Lung (tissue), 12 donors: ENCODE data around the gene MMP13. TPM values are rescaled to one million over a fixed set of nuclear protein-coding genes. Genes with fewer than 3 reads are reported as not detected.

Source experiments
- ATAC-seq: fragments of 200-7000 bp; cut with Tn5 transposase; one replicate; pipeline ENCODE4 v1.9.1; 2020; ENCODE audit warnings: moderate number of reproducible peaks; ENCODE audit not compliant: insufficient read depth, low FRiP score
- DNase-seq, 3 donors: peaks; one replicate each; pipeline ENCODE4 v3.0.0-alpha.2; 2013 to 2017
- H3K27ac ChIP-seq, 2 donors: one replicate each; pipeline ENCODE4 v1.5.1; 2013; ENCODE audit warnings: mild to moderate bottlenecking in 2 of 2, moderate library complexity in 2 of 2, control low read depth in 1 of 2, inconsistent platforms in 1 of 2, low read depth in 1 of 2, low read length in 1 of 2
- H3K27me3 ChIP-seq, 3 donors: one replicate each; pipeline ENCODE4 v1.5.1; 2013; ENCODE audit warnings: low read length in 2 of 3; ENCODE audit not compliant: control insufficient read depth in 3 of 3, insufficient read depth in 3 of 3
- H3K36me3 ChIP-seq, 4 donors: one replicate each; pipeline ENCODE4 v1.5.1; 2013; ENCODE audit warnings: low read length in 4 of 4, mild to moderate bottlenecking in 1 of 4, moderate library complexity in 1 of 4; ENCODE audit not compliant: control insufficient read depth in 4 of 4, insufficient read depth in 4 of 4
- H3K4me1 ChIP-seq, 5 donors: one replicate each; pipeline ENCODE4 v1.5.1; 2013; ENCODE audit warnings: low read length in 5 of 5, mild to moderate bottlenecking in 2 of 5, moderate library complexity in 1 of 5; ENCODE audit not compliant: control insufficient read depth in 5 of 5, insufficient read depth in 5 of 5
- H3K4me3 ChIP-seq: one replicate; pipeline ENCODE4 v1.5.1; 2013; ENCODE audit warnings: mild to moderate bottlenecking, control low read depth, moderate library complexity
- H3K9ac ChIP-seq, 2 donors: one replicate each; pipeline ENCODE4 v1.5.1; 2013; ENCODE audit warnings: low read length in 2 of 2, control low read depth in 1 of 2; ENCODE audit not compliant: insufficient read depth in 1 of 2
- H3K9me3 ChIP-seq, 4 donors: one replicate each; pipeline ENCODE4 v1.5.1; 2013; ENCODE audit warnings: low read length in 3 of 4, mild to moderate bottlenecking in 1 of 4, moderate library complexity in 1 of 4; ENCODE audit not compliant: control insufficient read depth in 4 of 4, insufficient read depth in 3 of 4
- CTCF ChIP-seq: IDR thresholded peaks from 2 replicates; pipeline ENCODE4 v1.5.1; 2012; ENCODE audit warnings: mild to moderate bottlenecking; ENCODE audit errors: control extremely low read depth, extremely low read depth
- WGBS, 2 donors: extraction: QIAGEN DNeasy Blood & Tissue Kit; methylation state at CpG; one replicate each; pipeline ENCODE4 v1.1.7; 2013; 5-methylcytosine and 5-hydroxymethylcytosine counted together
- polyA plus RNA-seq, 2 donors: library from polyadenylated mRNA; stranded (reverse); fragments of 200-250 nt; gene quantifications; one replicate each; pipeline ENCODE4 v1.2.1, GENCODE V29; 2013
- total RNA-seq, 2 donors: library from RNA; depleted of rRNA in 1 of 2; stranded (reverse); fragments of >200 nt in 1 of 2; gene quantifications; one replicate each; pipeline ENCODE4 v1.2.1, GENCODE V29; 2014 to 2021
- donor health status: control.
- donor health status: control.
- donor health status: Bipolar disorder and iron deficiency.
- donor health status: healthy.
- donor health status: DM: yes; HTN: yes; CAD: no.

The MMP13 gene
- total and polyA plus RNA-seq, 4 donors: 0.08 to 0.84 (median 0.09) TPM; not detected in 1

- no peaks in the 10 kb centered on the region for H3K36me3 ChIP-seq
- DNase-seq (no peak), ATAC-seq (no peak)
- no peak for TF ChIP-seq CTCF
- no peak overlapping the region for H3K4me3 ChIP-seq
- H3K27ac ChIP-seq: no peak overlapping the region
- WGBS, 2 donors: 76 to 89% methylated on average over 4 of the region's 4 CpGs
- H3K9me3 ChIP-seq: peaks cover 0 to 3% (median 0%) of the 10 kb centered on the region in 4 donors
- no peaks in the 10 kb centered on the region for H3K27me3 ChIP-seq
- no peak overlapping the region for H3K9ac ChIP-seq
- peaks cover 0 to 1% (median 0%) of the 10 kb centered on the region in 5 donors for H3K4me1 ChIP-seq
These were observed 20.8 kb downstream of the MMP13 start for GRCh38 chr11:102934735-102935134.

GRCh38 chr11:102933627-102934026 lies 21.9 kb downstream of the MMP13 start:
- 79 to 85% methylated on average over 3 of the region's 3 CpGs for WGBS, 2 donors
- DNase-seq (no peak), ATAC-seq (no peak)
- Histone ChIP-seq H3K9ac (no peak overlapping the region), H3K4me1 (peaks cover 0 to 1% (median 0%) of the 10 kb centered on the region in 5 donors), H3K4me3 (no peak overlapping the region), H3K9me3 (peaks cover 0 to 3% (median 0%) of the 10 kb centered on the region in 4 donors), H3K36me3 (no peaks in the 10 kb centered on the region), H3K27me3 (no peaks in the 10 kb centered on the region), H3K27ac (no peak overlapping the region)
- no peak for TF ChIP-seq CTCF

GRCh38 chr11:102932678-102933077 lies 22.9 kb downstream of the MMP13 start:
- Histone ChIP-seq H3K4me3 (no peak overlapping the region), H3K27ac (no peak overlapping the region), H3K36me3 (no peaks in the 10 kb centered on the region), H3K27me3 (no peaks in the 10 kb centered on the region), H3K4me1 (peaks cover 0 to 1% (median 0%) of the 10 kb centered on the region in 5 donors), H3K9ac (no peak overlapping the region), H3K9me3 (peaks cover 0 to 3% (median 0%) of the 10 kb centered on the region in 4 donors)
- no peak for TF ChIP-seq CTCF
- WGBS, 2 donors: 89 to 91% methylated on average over 7 of the region's 7 CpGs
- ATAC-seq (no peak), DNase-seq (no peak)

- Histone ChIP-seq H3K4me3 (no peak overlapping the region), H3K36me3 (no peaks in the 10 kb centered on the region), H3K4me1 (peaks cover 0 to 7% (median 0%) of the 10 kb centered on the region in 5 donors), H3K27ac (no peak overlapping the region), H3K9me3 (no peaks in the 10 kb centered on the region), H3K9ac (no peak overlapping the region), H3K27me3 (no peaks in the 10 kb centered on the region)
- DNase-seq (no peak), ATAC-seq (no peak)
- no peak for TF ChIP-seq CTCF
These were observed 25.1 kb downstream of the MMP13 start for GRCh38 chr11:102930451-102930850.
